ENCODE data around the gene IPO5.
"Not testable (repeated sequence)": the region's sequence is repeated elsewhere in the genome, so short reads cannot be mapped to it uniquely, and the experiment has no call there.

- not testable (repeated sequence) for TF ChIP-seq CTCF (IDR thresholded peaks at IDR 0.05); TEAD4 (IDR thresholded peaks at IDR 0.05; ENCODE audit: borderline replicate concordance, insufficient read depth); SMC3 (IDR thresholded peaks at IDR 0.05; ENCODE audit: low read depth, low read length); SIN3A (IDR thresholded peaks at IDR 0.05; ENCODE audit: borderline replicate concordance, low read depth, low read length); RXRA (IDR thresholded peaks at IDR 0.05; ENCODE audit: borderline replicate concordance, low read depth); REST (IDR thresholded peaks at IDR 0.05; ENCODE audit: low read depth, low read length); RCOR1 (IDR thresholded peaks at IDR 0.05; ENCODE audit: low read length); RAD21 (IDR thresholded peaks at IDR 0.05; ENCODE audit: low read length); EP300 (IDR thresholded peaks at IDR 0.05; ENCODE audit: borderline replicate concordance in 1 of 2, low read depth in 1 of 2, low read length in 1 of 2); POLR2AphosphoS5 (IDR thresholded peaks at IDR 0.05; ENCODE audit: low read depth, low read length); RFX5 (IDR thresholded peaks at IDR 0.05; ENCODE audit: low read length); MXI1 (IDR thresholded peaks at IDR 0.05; ENCODE audit: low read depth, low read length); USF1 (IDR thresholded peaks at IDR 0.05; ENCODE audit: borderline replicate concordance, low read depth); GATA2 (CRISPR knock-in tag; IDR thresholded peaks at IDR 0.05)
These were observed 83.3 kb downstream of the IPO5 start for GRCh38 chr13:98036564-98037302.

Data from SK-N-SH (cell line).